HepG2 (cell line): ENCODE measurements around the gene GNAI2. TPM values are rescaled to one million over a fixed set of nuclear protein-coding genes. Genes with fewer than 3 reads are reported as not detected.

Experiments used
- CBX5 ChIP-seq: sonication (generic); formaldehyde crosslinking; IDR thresholded peaks from 2 replicates; pipeline ENCODE4 v1.4.0; 2020; ENCODE audit warnings: missing genetic modification reagents, borderline replicate concordance
- GTF2F1 ChIP-seq: fragments of 150-350 bp; IDR thresholded peaks from 2 replicates; pipeline ENCODE4 v1.6.1; 2014; ENCODE audit warnings: low read length
- IKZF1 ChIP-seq: fragments of 450-650 bp; IDR thresholded peaks from 2 replicates; pipeline ENCODE4 v1.7.1; 2016
- KDM2A ChIP-seq: sonication (generic); formaldehyde crosslinking; IDR thresholded peaks from 2 replicates; pipeline ENCODE4 v1.4.0; 2020; ENCODE audit warnings: low read depth, missing genetic modification reagents, borderline replicate concordance
- KDM5B ChIP-seq: sonication (generic); formaldehyde crosslinking; IDR thresholded peaks from 2 replicates; pipeline ENCODE4 v1.4.0; 2020; ENCODE audit warnings: missing genetic modification reagents, mild to moderate bottlenecking, borderline replicate concordance
- NBN ChIP-seq: fragments of 450-650 bp; conservative IDR thresholded peaks from 2 replicates; pipeline ENCODE4 v1.6.1; 2017
- NPAS2 ChIP-seq: sonication (generic); formaldehyde crosslinking; IDR thresholded peaks from 2 replicates; pipeline ENCODE4 v1.8.0; 2022; ENCODE audit warnings: mild to moderate bottlenecking, missing genetic modification reagents, borderline replicate concordance
- POGZ ChIP-seq: sonication (generic); formaldehyde crosslinking; IDR thresholded peaks from 2 replicates; pipeline ENCODE4 v1.4.0; 2020; ENCODE audit warnings: mild to moderate bottlenecking, missing genetic modification reagents
- RXRB ChIP-seq: IDR thresholded peaks from 2 replicates; pipeline ENCODE4 v1.6.1; 2016; ENCODE audit warnings: borderline replicate concordance, missing genetic modification reagents, missing compliant biosample characterization
- SCMH1 ChIP-seq: sonication (generic); formaldehyde crosslinking; IDR thresholded peaks from 2 replicates; pipeline ENCODE4 v1.9.0; 2021; ENCODE audit warnings: missing genetic modification reagents, mild to moderate bottlenecking, borderline replicate concordance
- SUZ12 ChIP-seq: fragments of 150-350 bp; IDR thresholded peaks from 2 replicates; pipeline ENCODE4 v1.6.1; 2014; ENCODE audit warnings: low read depth, low read length
- ZSCAN12 ChIP-seq: sonication (generic); formaldehyde crosslinking; IDR thresholded peaks from 2 replicates; pipeline ENCODE4 v1.9.0; 2021; ENCODE audit warnings: mild to moderate bottlenecking, missing genetic modification reagents
- ZSCAN21 ChIP-seq: sonication (generic); formaldehyde crosslinking; IDR thresholded peaks from 2 replicates; pipeline ENCODE4 v1.8.0; 2022; ENCODE audit warnings: mild to moderate bottlenecking, missing genetic modification reagents, moderate library complexity, borderline replicate concordance
- polyA plus RNA-seq, 8 experiments: library from polyadenylated mRNA; depleted of rRNA in 3 of 8; stranded (reverse) in 7 of 8; unstranded in 1 of 8; fragments of >200 nt; fragmentation: Illumina TruSeq in 4 of 8; extraction: Trizol in 4 of 8; gene quantifications; 2 replicates each; pipeline versions ENCODE4 v1.2.1 to v1.2.3, GENCODE V29; 2011 to 2016; ENCODE audit warnings: low read depth in 4 of 8, missing spikeins in 1 of 8, mixed read lengths in 1 of 8; ENCODE audit not compliant: insufficient read depth in 1 of 8
- total RNA-seq, 5 experiments: library from RNA; depleted of rRNA; stranded (reverse); fragments of >200 nt; fragmentation: Illumina TruSeq; extraction: Trizol; gene quantifications; 2 replicates each; pipeline ENCODE4 v1.2.3, GENCODE V29; 2016; ENCODE audit warnings: low read depth in 1 of 5
- TF ChIP-seq, protein P1 (sequence below): sonication (generic); formaldehyde crosslinking; IDR thresholded peaks from 2 replicates; pipeline ENCODE4 v1.4.0; 2020; ENCODE audit warnings: mild to moderate bottlenecking, missing genetic modification reagents
- TF ChIP-seq, protein P2 (sequence below): sonication (generic); formaldehyde crosslinking; conservative IDR thresholded peaks from 2 replicates; pipeline ENCODE4 v1.4.0; 2020; ENCODE audit warnings: mild to moderate bottlenecking, missing genetic modification reagents, moderate library complexity
- TF ChIP-seq, protein P3 (sequence below): IDR thresholded peaks from 2 replicates; pipeline ENCODE4 v1.6.1; 2012; ENCODE audit warnings: low read depth, low read length, improper control_type of control experiment

The GNAI2 gene
- total and polyA plus RNA-seq, 2 of the 13 experiments (the other 11 are each of a cell fraction or from before 2014, with no cell fraction given), result 51.1 to 66.2 TPM

DNA sequence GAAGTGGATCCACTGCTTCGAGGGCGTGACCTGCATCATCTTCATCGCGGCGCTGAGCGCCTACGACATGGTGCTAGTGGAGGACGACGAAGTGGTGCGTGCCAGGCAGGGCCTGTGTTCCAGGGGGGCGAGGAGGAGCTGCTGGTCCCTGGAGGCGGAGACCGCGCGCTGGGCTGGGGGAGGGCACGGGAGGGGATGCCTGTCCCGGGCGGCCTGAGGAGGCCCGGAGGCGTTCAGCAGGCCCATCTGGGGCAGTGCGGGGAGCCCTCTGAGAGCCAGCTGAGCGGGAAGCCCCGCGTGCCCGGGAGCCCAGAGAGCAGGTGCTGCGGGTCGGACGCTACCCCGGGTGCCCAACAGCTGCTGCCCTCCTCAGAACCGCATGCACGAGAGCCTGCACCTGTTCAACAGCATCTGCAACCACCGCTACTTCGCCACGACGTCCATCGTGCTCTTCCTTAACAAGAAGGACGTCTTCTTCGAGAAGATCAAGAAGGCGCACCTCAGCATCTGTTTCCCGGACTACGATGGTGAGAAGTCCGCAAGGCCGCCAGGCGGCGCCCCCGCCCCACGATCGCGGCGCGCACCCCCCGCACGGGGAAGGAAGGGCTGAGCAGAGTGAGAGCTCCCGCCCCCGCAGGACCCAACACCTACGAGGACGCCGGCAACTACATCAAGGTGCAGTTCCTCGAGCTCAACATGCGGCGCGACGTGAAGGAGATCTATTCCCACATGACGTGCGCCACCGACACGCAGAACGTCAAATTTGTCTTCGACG, 41.7 kb upstream of the GNAI2 start (continued):
- TF ChIP-seq, protein P1, sequence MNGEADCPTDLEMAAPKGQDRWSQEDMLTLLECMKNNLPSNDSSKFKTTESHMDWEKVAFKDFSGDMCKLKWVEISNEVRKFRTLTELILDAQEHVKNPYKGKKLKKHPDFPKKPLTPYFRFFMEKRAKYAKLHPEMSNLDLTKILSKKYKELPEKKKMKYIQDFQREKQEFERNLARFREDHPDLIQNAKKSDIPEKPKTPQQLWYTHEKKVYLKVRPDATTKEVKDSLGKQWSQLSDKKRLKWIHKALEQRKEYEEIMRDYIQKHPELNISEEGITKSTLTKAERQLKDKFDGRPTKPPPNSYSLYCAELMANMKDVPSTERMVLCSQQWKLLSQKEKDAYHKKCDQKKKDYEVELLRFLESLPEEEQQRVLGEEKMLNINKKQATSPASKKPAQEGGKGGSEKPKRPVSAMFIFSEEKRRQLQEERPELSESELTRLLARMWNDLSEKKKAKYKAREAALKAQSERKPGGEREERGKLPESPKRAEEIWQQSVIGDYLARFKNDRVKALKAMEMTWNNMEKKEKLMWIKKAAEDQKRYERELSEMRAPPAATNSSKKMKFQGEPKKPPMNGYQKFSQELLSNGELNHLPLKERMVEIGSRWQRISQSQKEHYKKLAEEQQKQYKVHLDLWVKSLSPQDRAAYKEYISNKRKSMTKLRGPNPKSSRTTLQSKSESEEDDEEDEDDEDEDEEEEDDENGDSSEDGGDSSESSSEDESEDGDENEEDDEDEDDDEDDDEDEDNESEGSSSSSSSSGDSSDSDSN, result no peak
- TF ChIP-seq SUZ12 (no peak), RXRB (peak; percentile 55), NBN (no peak), NPAS2 (CRISPR knock-in tag) (no peak), SCMH1 (CRISPR knock-in tag) (no peak), POGZ (CRISPR knock-in tag) (no peak), ZSCAN21 (CRISPR knock-in tag) (peak; percentile 24; the same call in 1 of the 2 replicates), GTF2F1 (no peak), CBX5 (CRISPR knock-in tag) (peak; percentile 68), KDM2A (peak; percentile 88), IKZF1 (no peak), KDM5B (CRISPR knock-in tag) (0 out of 2 replicates have a peak, but pooled peaks have one; percentile 15), ZSCAN12 (CRISPR knock-in tag) (no peak)
- TF ChIP-seq, protein P2, sequence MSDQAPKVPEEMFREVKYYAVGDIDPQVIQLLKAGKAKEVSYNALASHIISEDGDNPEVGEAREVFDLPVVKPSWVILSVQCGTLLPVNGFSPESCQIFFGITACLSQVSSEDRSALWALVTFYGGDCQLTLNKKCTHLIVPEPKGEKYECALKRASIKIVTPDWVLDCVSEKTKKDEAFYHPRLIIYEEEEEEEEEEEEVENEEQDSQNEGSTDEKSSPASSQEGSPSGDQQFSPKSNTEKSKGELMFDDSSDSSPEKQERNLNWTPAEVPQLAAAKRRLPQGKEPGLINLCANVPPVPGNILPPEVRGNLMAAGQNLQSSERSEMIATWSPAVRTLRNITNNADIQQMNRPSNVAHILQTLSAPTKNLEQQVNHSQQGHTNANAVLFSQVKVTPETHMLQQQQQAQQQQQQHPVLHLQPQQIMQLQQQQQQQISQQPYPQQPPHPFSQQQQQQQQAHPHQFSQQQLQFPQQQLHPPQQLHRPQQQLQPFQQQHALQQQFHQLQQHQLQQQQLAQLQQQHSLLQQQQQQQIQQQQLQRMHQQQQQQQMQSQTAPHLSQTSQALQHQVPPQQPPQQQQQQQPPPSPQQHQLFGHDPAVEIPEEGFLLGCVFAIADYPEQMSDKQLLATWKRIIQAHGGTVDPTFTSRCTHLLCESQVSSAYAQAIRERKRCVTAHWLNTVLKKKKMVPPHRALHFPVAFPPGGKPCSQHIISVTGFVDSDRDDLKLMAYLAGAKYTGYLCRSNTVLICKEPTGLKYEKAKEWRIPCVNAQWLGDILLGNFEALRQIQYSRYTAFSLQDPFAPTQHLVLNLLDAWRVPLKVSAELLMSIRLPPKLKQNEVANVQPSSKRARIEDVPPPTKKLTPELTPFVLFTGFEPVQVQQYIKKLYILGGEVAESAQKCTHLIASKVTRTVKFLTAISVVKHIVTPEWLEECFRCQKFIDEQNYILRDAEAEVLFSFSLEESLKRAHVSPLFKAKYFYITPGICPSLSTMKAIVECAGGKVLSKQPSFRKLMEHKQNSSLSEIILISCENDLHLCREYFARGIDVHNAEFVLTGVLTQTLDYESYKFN (CRISPR knock-in tag), result peak; percentile 30; the same call in 1 of the 2 replicates
- TF ChIP-seq, protein P3, sequence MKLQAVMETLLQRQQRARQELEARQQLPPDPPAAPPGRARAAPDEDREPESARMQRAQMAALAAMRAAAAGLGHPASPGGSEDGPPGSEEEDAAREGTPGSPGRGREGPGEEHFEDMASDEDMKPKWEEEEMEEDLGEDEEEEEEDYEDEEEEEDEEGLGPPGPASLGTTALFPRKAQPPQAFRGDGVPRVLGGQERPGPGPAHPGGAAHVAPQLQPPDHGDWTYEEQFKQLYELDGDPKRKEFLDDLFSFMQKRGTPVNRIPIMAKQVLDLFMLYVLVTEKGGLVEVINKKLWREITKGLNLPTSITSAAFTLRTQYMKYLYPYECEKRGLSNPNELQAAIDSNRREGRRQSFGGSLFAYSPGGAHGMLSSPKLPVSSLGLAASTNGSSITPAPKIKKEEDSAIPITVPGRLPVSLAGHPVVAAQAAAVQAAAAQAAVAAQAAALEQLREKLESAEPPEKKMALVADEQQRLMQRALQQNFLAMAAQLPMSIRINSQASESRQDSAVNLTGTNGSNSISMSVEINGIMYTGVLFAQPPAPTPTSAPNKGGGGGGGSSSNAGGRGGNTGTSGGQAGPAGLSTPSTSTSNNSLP, result no peak
